EL (cell line): ENCODE measurements around the gene NFE2L3.
A peak's percentile ranks its signal among the peaks of the same experiment; 100 is the strongest.
"Not testable (repeated sequence)": the region's sequence is repeated elsewhere in the genome, so short reads cannot be mapped to it uniquely, and the experiment has no call there.

Experiments used
- DNase-seq: peaks from one replicate; pipeline ENCODE4 v3.0.0-alpha.2; 2016

The NFE2L3 gene

DNA sequence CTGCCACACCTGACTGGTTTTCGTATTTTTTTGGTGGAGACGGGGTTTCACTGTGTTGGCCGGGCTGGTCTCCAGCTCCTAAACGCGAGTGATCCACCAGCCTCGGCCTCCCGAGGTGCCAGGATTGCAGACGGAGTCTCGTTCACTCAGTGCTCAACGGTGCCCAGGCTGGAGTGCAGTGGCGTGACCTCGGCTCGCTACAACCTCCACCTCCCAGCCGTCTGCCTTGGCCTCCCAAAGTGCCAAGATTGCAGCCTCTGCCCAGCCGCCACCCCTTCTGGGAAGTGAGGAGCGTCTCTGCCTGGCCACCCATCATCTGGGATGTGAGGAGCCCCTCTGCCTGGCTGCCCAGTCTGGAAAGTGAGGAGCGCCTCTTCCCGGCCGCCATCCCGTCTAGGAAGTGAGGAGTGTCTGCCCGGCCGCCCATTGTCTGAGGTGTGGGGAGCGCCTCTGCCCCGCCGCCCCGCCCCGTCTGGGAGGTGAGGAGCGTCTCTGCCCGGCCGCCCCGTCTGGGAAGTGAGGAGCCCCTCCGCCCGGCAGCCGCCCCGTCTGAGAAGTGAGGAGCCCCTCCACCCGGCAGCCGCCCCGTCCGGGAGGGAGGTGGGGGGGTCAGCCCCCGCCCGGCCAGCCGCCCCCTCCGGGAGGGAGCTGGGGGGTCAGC is 4.2 kb upstream of the NFE2L3 start:
- not testable (repeated sequence) for DNase-seq

GRCh38 chr7:26148307-26148700 is 3.7 kb upstream of the NFE2L3 start:
- DNase-seq: not testable (repeated sequence)

DNA sequence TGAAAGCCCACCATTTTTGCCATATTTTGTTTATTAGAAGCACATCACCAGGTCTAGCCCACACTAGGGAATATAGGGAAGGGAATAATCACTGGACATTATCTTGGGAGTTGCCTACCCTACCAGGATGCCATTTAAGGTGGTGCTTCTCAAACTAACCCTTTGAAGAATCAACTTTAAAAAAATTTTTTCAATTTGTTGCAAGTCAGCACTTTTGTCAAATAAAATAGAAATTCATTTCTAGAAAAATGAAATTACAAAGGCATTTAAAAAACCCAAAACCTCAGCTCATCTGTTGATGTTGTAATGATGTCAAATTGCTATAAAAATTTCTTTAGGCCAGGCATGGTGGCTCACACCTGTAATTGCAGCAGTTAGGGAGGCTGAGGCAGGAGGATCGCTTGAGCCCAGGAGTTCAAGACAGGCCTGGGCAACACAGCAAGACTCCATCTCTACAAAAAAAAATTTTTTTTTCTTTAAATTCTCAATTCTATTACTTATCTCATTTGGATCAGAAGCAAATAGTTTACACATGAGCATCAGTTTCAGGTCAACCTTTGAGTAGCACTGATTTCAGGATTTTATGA is 2.5 kb upstream of the NFE2L3 start:
- no peak for DNase-seq

GRCh38 chr7:26151096-26151495 is 902 bp upstream of the NFE2L3 start:
- no peak for DNase-seq

DNA sequence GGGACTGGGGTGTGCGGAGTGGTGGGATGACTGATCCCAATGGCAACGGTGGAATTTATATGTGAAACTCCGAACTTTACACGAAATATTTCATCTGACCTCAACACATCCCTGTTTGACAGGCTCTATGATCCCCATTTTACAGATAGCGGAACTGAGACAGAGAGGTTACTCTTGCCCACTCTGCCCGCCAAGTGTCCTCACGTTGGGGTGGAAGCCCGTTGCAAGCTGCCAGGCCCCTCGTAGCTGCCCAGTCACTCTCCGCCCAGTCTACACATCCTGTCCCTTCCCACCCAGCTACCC is 397 bp upstream of the NFE2L3 start:
- DNase-seq: no peak

GRCh38 chr7:26152782-26153240 is 813 bp downstream of the NFE2L3 start:
- DNase-seq: not testable (repeated sequence)

DNA sequence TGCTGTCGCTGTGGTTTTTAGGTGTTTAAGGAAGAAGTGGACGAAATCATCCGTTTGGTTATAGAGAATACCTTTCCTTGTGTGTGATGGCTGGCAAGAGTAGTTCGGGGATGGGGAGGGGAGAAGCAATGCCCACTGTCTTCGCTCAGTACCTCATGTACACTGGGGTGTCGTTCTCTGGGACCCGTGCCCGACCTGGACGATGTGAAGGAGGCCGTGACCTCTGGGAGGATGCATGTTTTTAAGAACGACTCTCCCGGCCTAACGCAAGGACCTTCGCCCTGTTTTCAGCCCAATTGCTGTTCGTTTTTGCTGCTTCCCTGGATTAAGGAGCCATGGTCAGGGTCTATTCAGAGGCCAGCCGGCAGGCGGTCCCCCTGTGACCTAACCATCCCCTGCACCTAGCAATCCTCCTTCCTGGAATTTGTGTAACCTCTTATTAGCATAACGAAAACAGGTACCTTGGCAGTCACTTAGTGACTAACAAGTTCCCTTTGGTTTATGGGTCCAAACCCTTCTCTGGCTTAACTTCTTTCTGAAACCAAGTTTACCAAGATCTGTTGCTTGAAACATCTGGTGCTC is 1.3 kb downstream of the NFE2L3 start:
- DNase-seq: no peak

GRCh38 chr7:26153823-26154783 is 2.1 kb downstream of the NFE2L3 start:
- DNase-seq: peak; percentile 73

DNA sequence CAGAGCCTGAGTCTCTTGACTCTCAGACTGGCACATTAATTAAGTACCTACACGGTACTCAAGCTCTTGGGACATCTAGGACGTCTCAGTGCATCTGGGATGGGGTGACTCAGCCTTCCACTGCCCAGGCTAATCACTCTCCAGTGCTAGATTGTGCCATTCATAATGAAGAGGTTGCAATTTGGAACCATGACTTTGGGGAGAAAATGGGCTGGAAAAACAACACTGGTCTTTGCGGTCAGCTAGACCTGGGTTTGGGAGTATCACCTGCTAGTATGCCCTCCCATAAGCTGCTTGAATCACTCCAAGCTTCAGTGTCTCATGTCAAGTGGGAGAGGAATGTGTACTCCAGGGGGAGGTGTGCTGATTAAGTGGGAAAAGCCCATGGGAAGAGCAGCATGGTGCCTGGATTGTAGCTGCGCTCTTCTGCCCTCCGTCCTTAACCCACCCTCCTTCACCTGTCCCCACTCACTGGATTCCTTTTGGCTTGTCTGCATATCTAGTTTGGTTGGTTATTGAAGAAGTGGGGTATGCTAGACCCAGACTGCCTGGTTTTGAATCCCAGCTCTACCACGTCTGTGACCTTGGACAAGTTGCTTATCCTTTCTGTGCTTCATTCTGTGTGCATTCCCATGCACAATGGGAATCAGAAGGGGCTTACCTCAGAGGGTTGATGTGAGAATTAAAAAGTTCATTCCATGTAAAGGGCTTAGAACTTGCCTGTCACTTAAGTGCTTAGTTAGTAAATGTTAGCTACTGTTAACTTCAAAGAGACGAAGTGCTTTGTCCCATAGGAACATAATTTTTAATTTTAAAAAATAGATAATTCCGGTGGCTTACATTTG is 3.8 kb downstream of the NFE2L3 start:
- peak; percentile 74 for DNase-seq

- peak; percentile 94 for DNase-seq
Measured at GRCh38 chr7:26156451-26157420, 4.7 kb downstream of the NFE2L3 start.

- DNase-seq: no peak
Measured at GRCh38 chr7:26157520-26158105, 5.6 kb downstream of the NFE2L3 start.

- peak; percentile 69 for DNase-seq
Measured at GRCh38 chr7:26159243-26159642, 7.2 kb downstream of the NFE2L3 start.

DNA sequence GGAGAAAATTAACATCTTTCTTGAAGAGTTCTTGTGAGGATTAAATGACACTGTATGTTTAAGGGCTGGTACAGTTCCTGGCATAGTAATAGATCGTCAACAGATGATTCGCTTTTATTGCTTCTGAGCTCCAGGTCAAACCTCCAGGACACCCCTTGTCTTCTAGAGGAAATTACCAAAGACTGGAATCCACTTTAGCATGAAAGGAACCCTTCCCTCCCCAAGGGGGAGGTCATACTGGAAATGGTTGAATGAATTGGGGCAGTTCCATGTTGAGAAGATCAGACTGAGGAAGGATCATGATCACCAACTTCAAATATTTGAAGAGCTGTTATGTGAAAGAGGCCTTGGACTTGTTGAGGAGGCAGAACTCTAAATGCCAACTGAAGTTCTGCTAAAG is 8.9 kb downstream of the NFE2L3 start:
- peak; percentile 7 for DNase-seq

GRCh38 chr7:26162431-26162830 is 10.4 kb downstream of the NFE2L3 start:
- no peak for DNase-seq

DNA sequence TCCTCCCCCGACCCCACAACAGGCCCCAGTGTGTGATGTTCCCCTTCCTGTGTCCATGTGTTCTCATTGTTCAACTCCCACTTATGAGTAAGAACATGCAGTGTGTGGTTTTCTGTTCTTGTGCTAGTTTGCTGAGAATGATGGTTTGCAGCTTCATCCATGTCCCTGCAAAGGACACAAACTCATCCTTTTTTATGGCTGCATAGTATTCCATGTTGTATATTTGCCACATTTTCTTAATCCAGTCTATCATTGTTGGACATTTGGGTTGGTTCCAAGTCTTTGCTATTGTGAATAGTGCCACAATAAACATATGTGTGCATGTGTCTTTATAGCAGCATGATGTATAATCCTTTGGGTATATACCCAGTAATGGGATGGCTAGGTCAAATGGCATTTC is 11.8 kb downstream of the NFE2L3 start:
- not testable (repeated sequence) for DNase-seq

DNA sequence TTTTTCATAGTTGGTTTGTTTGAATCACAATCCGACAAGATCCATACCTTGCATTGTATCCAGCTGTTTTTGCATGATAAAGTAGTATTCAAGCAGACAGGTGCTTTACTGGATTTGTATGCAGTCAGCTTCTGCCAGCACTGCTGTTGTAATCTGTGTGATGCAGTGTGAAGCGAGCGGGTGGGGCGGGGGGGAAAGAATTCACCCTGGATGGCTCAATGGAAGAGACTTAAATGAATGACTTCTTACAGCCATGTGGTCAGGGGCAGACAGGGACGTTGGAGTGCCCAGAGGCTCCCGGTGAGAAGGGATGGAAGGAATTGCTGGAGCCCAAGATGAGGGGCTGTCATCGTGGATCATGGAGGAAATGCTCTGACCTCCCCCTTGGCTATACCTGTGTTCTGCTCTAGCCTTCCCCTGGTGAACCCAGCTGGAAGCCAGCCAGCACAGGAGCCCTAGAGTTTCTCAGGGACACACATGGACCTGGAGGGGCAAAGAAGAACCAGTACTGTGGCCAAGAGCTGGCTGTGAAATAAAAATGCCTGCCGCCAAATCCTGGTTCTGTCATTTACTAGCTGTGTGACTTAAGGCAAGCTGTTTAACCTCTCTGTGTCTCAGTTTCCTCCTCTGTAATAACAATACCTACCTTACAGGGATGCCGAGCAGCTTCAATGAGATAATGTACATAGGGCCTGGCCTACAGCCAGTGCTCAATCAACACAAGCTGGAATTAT is 14.1 kb downstream of the NFE2L3 start:
- no peak for DNase-seq

GRCh38 chr7:26166684-26167266 is 14.8 kb downstream of the NFE2L3 start:
- DNase-seq: no peak

- DNase-seq: no peak
Measured at GRCh38 chr7:26167303-26167934, 15.4 kb downstream of the NFE2L3 start.

- DNase-seq: no peak
Measured at GRCh38 chr7:26168458-26169023, 16.5 kb downstream of the NFE2L3 start.
